Fibroblast of mammary gland (primary cell): ENCODE measurements around the gene TBL1X.

Source experiments
- DNase-seq: peaks from one replicate; pipeline ENCODE4 v3.0.0-alpha.2; 2010; ENCODE audit warnings: low read depth
- H3K4me3 ChIP-seq: 2 replicates; pipeline ENCODE4 v1.5.1; 2011; ENCODE audit warnings: low read depth, mild to moderate bottlenecking, low read length, moderate library complexity; ENCODE audit not compliant: control insufficient read depth
- TF ChIP-seq, protein P1 (sequence below): conservative IDR thresholded peaks from 2 replicates; pipeline ENCODE4 v1.5.1; 2011; ENCODE audit warnings: low read depth, low read length, inconsistent platforms; ENCODE audit not compliant: control insufficient read depth, insufficient read depth

The TBL1X gene

DNA sequence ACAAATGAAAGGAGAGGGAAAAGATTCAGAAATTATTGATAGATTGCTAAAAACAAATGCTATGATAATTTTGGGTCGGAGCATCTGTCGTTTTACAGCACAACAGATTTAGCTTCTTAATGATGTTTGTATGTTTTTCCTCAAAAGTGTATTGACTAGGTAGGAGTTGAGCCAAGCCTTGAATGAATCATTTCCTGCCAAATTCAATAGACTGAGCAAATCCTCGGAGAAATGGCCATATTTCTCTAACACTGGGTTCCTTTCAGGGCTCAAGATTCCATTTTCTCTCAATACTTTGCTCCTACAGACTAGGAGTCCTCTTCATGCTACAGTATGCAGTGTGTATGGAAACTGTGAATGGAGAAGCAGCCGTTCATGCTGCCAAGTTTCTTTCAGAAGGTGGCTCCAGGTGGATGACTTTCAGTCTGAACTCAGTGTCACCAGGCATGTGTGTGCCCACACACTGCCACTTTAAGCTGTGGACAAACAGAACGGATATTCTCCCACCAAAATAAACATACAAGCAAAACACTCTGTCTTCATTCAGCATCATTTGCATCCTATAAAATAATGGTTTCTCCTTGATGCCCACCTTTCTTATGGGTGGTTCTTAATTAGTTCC, 146.0 kb downstream of the TBL1X start:
- no peak overlapping the region for H3K4me3 ChIP-seq
- DNase-seq = peak; percentile 41
- TF ChIP-seq, protein P1, sequence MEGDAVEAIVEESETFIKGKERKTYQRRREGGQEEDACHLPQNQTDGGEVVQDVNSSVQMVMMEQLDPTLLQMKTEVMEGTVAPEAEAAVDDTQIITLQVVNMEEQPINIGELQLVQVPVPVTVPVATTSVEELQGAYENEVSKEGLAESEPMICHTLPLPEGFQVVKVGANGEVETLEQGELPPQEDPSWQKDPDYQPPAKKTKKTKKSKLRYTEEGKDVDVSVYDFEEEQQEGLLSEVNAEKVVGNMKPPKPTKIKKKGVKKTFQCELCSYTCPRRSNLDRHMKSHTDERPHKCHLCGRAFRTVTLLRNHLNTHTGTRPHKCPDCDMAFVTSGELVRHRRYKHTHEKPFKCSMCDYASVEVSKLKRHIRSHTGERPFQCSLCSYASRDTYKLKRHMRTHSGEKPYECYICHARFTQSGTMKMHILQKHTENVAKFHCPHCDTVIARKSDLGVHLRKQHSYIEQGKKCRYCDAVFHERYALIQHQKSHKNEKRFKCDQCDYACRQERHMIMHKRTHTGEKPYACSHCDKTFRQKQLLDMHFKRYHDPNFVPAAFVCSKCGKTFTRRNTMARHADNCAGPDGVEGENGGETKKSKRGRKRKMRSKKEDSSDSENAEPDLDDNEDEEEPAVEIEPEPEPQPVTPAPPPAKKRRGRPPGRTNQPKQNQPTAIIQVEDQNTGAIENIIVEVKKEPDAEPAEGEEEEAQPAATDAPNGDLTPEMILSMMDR = no peak

DNA sequence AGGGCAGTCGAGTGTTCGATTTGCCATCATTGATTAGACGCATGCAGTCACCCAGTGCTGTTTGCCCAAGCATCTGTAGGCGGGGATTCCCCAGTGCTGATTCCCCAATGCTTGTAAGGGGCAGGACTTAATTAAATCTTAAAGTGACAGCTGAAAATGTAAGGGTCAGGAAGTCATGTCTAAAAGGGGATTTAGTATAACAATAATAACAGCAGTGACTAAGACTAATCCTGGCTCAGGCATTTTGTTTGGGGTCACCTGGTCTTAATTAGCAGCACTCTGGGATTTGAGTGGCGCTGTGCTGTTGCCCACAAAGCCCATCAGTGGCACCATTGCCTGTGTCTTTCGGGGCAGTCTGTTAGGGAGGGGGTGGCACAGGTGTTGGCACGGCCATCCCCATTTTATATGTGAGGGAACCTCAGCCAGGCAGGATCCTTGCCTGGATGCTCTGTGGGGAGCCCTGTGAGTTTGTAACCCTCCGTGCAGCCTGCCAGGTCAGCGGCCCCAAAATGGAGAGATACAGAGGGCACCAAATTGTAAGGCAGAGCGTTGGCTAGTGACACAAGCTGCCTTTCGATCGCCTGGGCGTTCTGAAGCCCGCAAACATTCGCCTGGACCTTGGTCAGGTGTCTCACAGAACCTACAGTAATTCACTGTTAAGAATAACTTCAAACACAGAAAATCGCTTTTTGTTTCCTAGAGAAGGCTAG, 146.7 kb downstream of the TBL1X start:
- H3K4me3 ChIP-seq = no peak overlapping the region
- TF ChIP-seq, protein P1 = no peak
- DNase-seq = peak; percentile 38

DNA sequence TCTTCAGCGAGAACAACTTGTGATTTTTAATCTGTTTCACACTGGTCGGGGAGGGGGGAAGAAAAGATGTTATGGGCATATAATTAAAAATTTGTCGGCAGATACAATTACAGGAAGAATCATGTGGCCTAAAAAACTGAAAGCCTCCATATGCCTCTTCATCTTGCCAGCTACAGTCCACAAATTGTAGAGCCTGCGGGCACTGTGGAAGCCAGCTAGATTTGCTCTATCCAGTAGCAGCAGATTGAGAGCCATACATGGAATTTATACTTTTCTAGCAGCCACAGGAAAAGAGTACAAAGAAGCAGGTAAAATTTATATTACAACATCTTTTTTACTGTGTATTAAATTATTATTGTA, 147.3 kb downstream of the TBL1X start:
- DNase-seq = no peak
- no peak overlapping the region for H3K4me3 ChIP-seq
- TF ChIP-seq, protein P1 = no peak

DNA sequence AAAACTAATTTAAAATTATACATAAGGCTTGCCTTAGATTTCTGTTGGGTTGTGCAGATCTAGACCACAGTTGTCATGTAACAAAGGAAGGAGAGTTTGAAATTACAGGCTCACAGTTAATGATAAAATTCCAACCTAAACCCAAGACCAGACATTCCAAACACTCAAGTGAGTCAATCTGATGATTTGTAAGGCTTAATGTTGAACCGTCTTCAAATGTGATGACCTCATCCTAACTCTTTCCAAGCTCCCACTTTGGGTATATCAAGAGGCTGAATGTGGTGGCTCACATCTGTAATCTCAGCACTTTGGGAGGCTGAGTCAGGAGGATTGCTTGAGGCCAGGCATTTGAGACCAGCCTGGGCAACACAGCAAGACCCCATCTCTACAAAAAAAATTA, 149.2 kb downstream of the TBL1X start:
- TF ChIP-seq, protein P1 = no peak
- H3K4me3 ChIP-seq = no peak overlapping the region
- peak; percentile 80 for DNase-seq

DNA sequence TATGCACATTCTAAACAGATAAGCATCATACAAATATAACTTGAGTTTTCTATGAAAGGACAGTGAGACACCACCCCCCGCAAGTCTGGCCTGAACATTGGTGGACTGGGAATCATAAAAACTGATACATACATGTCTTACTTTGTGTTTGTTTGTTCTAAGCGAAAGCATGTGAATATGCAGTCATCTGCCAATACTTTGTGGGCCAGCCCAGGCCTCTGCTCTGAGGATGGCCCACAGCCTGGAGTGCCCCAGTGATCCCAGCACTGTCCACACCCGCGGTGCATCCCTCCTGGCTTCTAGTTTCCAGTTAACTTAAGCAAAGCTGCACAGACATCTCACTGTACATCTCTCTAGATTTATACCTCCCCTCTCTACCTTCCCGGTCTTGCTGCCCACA, 154.3 kb downstream of the TBL1X start:
- no peak overlapping the region for H3K4me3 ChIP-seq
- TF ChIP-seq, protein P1 = no peak
- DNase-seq = no peak

DNA sequence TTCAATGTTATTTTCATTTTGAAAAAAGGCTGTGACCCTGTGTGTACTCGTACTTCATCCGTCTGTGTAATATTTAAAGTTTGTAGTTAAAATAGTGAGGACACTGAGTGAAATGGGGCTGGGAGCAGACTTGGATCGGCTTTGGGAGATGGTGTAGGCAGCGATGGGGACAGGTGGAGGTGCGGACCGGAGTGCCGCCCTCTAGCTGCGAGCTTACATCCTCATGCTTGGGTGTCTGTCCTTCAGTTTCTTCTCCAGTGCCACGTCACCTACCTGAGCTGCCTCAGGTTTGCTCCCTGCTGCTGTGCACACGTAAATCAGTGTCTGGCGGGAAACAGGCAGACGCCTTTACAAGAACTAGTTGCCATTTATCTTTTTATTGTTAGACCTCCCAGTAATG, 154.7 kb downstream of the TBL1X start:
- no peak for DNase-seq
- TF ChIP-seq, protein P1 = no peak
- H3K4me3 ChIP-seq = no peak overlapping the region
